ENCODE data around the gene STAG1. TPM values are rescaled to one million over a fixed set of nuclear protein-coding genes. Genes with fewer than 3 reads are reported as not detected.
"Not testable (repeated sequence)": the region's sequence is repeated elsewhere in the genome, so short reads cannot be mapped to it uniquely, and the experiment has no call there.

The STAG1 gene
- total RNA-seq, 3 donors from 2014 or later = 46.8 to 57.1 (median 50.4) TPM

- intact Hi-C loops (cut with DNase I, micrococcal nuclease) = no loop called here
- no peak for DNase-seq
- Histone ChIP-seq H3K9me3 (no peaks in the 10 kb centered on the region), H3K36me3 (ENCODE audit: low read depth) (no peaks in the 10 kb centered on the region), H3K4me3 (no peak overlapping the region), H3K4me1 (ENCODE audit: low read depth) (peaks cover 5% of the 10 kb centered on the region)
- no peak for ATAC-seq
- no peak for TF ChIP-seq CTCF (IDR thresholded peaks at IDR 0.05)
Measured at GRCh38 chr3:136612512-136612911, 139.7 kb downstream of the STAG1 start.

DNA sequence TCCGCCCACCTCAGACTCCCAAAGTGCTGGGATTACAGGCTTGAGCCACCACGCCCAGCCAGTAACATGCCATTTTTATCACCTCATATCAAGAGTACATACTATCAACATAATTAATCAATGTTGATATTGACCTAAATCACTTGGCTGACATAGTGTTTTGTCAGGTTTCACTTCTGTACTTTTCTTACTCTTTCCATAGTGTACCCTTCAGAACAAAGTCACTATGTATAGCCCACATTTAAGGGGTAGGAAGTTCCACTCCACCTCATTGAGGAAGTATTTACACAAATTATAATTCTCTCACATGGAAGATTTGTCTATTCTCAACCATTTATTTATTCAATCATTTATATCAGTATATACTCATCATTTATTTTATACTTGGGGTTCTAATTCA lies 145.2 kb downstream of the STAG1 start:
- no peaks in the 10 kb centered on the region for H3K4me1 ChIP-seq (ENCODE audit: low read depth)
- TF ChIP-seq CTCF (IDR thresholded peaks at IDR 0.05) = no peak
- H3K4me3 ChIP-seq = no peak overlapping the region
- no peak for DNase-seq
- no peak for ATAC-seq
- H3K36me3 ChIP-seq (ENCODE audit: low read depth) = no peaks in the 10 kb centered on the region
- H3K9me3 ChIP-seq = no peaks in the 10 kb centered on the region
- intact Hi-C loops (cut with DNase I, micrococcal nuclease) = no loop called here

DNA sequence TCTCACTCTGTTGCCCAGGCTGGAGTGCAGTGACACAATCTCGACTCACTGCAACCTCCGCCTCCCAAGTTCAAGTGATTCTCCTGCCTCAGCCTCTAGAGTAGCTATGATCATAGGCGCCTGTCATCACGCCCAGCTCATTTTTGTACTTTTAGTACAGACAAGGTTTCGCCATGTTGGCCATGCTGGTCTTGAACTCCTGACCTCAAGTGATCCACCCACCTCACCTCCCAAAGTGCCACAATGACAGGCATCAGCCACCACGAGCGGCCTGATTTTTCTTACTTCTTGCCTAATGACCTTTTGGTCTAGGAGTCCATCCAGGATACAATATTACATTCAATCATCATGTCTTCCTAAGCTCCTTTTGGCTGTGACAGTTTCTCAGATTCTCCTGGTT lies 146.0 kb downstream of the STAG1 start:
- H3K4me1 ChIP-seq (ENCODE audit: low read depth); H3K36me3 ChIP-seq (ENCODE audit: low read depth); intact Hi-C loops (cut with DNase I, micrococcal nuclease); H3K9me3 ChIP-seq; ATAC-seq; DNase-seq; H3K4me3 ChIP-seq: not testable (repeated sequence)

DNA sequence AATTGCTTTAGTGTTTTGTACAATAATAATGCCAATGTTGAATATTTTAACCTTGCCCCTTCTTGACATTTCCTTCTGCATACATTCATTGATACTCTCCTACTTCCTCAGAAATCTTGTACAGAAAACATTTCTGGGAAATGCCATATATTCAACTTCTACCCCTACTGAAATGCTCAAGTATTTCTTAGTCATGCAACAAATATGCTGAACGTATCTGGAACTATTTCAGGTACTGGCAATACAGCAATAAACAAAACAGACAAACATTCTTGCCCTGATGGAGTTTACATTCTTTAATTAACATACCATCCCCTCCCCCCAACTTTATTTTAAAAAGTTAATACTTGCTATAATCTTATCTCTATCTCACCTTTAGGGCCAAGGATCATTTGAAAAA lies 147.2 kb downstream of the STAG1 start:
- Histone ChIP-seq H3K9me3 (no peaks in the 10 kb centered on the region), H3K4me1 (ENCODE audit: low read depth) (no peaks in the 10 kb centered on the region), H3K4me3 (no peak overlapping the region), H3K36me3 (ENCODE audit: low read depth) (no peaks in the 10 kb centered on the region)
- DNase-seq (no peak), ATAC-seq (no peak)
- no peak for TF ChIP-seq CTCF (IDR thresholded peaks at IDR 0.05)
- intact Hi-C loops (cut with DNase I, micrococcal nuclease) = no loop called here

- no peak for TF ChIP-seq CTCF (IDR thresholded peaks at IDR 0.05)
- ATAC-seq = no peak
- H3K4me1 ChIP-seq (ENCODE audit: low read depth) = no peaks in the 10 kb centered on the region
- no peak for DNase-seq
- intact Hi-C loops (cut with DNase I, micrococcal nuclease) = no loop called here
- no peak overlapping the region for H3K4me3 ChIP-seq
- H3K36me3 ChIP-seq (ENCODE audit: low read depth) = no peaks in the 10 kb centered on the region
- no peaks in the 10 kb centered on the region for H3K9me3 ChIP-seq
Measured at GRCh38 chr3:136602818-136603217, 149.4 kb downstream of the STAG1 start.

DNA sequence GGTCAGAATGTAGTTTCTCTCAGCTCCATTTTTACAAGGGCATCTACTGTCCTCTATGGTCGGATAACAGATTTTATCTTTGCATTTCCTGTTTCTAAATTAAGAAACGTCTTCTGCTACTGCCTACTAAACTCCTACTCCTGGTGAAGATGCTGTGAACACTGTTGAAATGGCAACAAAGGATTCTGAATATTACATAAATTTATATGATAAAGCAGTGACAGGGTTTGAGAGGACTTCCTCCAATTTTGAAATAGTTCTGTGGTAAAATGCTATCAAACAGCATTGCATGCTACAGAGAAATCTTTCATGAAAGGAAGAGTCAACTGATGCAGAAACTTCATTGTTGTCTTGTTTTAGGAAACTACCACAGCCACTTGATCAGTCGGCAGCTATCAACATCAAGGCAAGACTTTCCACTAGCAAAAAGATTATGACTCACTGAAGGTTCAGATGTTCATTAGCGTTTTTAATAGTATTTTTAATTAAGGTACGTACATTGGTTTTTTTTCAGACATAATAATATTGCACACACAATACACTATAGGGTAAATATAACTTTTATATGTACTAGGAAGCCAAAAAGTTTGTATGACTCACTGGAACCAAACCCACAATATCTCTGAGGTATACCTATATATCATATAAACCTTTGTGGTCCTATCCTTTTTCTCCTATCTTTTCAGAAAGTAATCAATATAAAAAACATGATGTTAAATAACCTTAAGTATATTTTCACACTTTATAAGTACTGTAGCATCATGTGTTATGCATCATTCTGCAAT lies 156.1 kb downstream of the STAG1 start:
- ATAC-seq = no peak
- no peak for DNase-seq
- H3K36me3 ChIP-seq (ENCODE audit: low read depth) = no peaks in the 10 kb centered on the region
- no peaks in the 10 kb centered on the region for H3K4me1 ChIP-seq (ENCODE audit: low read depth)
- H3K4me3 ChIP-seq = no peak overlapping the region
- intact Hi-C loops (cut with DNase I, micrococcal nuclease) = no loop called here
- no peak for TF ChIP-seq CTCF (IDR thresholded peaks at IDR 0.05)
- no peaks in the 10 kb centered on the region for H3K9me3 ChIP-seq
